Lower leg skin (tissue), 4 donors: ENCODE results near the gene HOXD10. TPM values are rescaled to one million over a fixed set of nuclear protein-coding genes. Genes with fewer than 3 reads are reported as not detected.

Experiments
- DNase-seq, 2 donors: peaks; one replicate each; pipeline ENCODE4 v3.0.0-alpha.2; 2019; ENCODE audit warnings: low spot score in 2 of 2
- H3K4me3 ChIP-seq: fragments of 200-600 bp; sonication (generic); 2 replicates; pipeline ENCODE4 v1.5.1; 2017; ENCODE audit warnings: mild to moderate bottlenecking, low read depth; ENCODE audit not compliant: poor library complexity, severe bottlenecking
- CTCF ChIP-seq, 3 donors: fragments of 450-650 bp; IDR thresholded peaks; one replicate each; pipeline ENCODE4 v1.5.1; 2016; ENCODE audit warnings: antibody characterized with exemption in 3 of 3, mild to moderate bottlenecking in 3 of 3, moderate library complexity in 2 of 3
- POLR2A ChIP-seq, 2 donors: fragments of 450-650 bp; IDR thresholded peaks; one replicate each; pipeline ENCODE4 v1.6.1; 2016 to 2017; ENCODE audit warnings: antibody characterized with exemption in 2 of 2, mild to moderate bottlenecking in 1 of 2, moderate library complexity in 1 of 2
- WGBS, 2 donors: methylation state at CpG; one replicate each; pipeline ENCODE4 v1.1.5; 2018; 5-methylcytosine and 5-hydroxymethylcytosine counted together
- intact Hi-C: fragments of 100-400 bp; cut with DNase I; formaldehyde crosslinking; loops from one replicate; pipeline ENCODE4 v1.15.0; 2023; ENCODE audit warnings: low total_unique reads
- total RNA-seq, 4 donors: library from RNA; depleted of rRNA; stranded (reverse); fragments of >200 nt; gene quantifications; one replicate each; pipeline ENCODE4 v1.1.0, GENCODE V29; 2016

Gene HOXD10
- total RNA-seq, 4 donors from 2014 or later = 0.29 to 3.1 (median 1.4) TPM; not detected in 1

- 7 to 15% methylated on average over 25 to 53 of the region's 70 CpGs for WGBS, 2 donors
- intact Hi-C loops = no loop called here
- DNase-seq = peak in 1 of 2 donors; percentile 82
- TF ChIP-seq POLR2A (IDR thresholded peaks at IDR 0.05) (no peak), CTCF (IDR thresholded peaks at IDR 0.05) (no peak)
- H3K4me3 ChIP-seq = no peak within 1 kb of the TSS
Measured at GRCh38 chr2:176099728-176100546, 16.6 kb upstream of the HOXD10 start, which contains the start of gene HOXD12. Gene HOXD12, plus strand, starts transcription at chr2:176099795. Its CDS starts 7 bp downstream, at chr2:176099802.

- DNase-seq = no peak
- no peak for TF ChIP-seq POLR2A (IDR thresholded peaks at IDR 0.05)
- TF ChIP-seq CTCF (IDR thresholded peaks at IDR 0.05) = no peak
- WGBS, 2 donors = 31 to 48% methylated on average over 23 to 28 of the region's 28 CpGs
- intact Hi-C loops = no loop called here
- no peak overlapping the region for H3K4me3 ChIP-seq
Measured at GRCh38 chr2:176100547-176101140, 15.9 kb upstream of the HOXD10 start.

- intact Hi-C loops = no loop called here
- no peak overlapping the region for H3K4me3 ChIP-seq
- 33 to 46% methylated on average over 2 of the region's 2 CpGs for WGBS, 2 donors
- DNase-seq = peak in 1 of 2 donors; percentile 37
- TF ChIP-seq POLR2A (IDR thresholded peaks at IDR 0.05) (no peak), CTCF (IDR thresholded peaks at IDR 0.05) (no peak)
Measured at GRCh38 chr2:176101216-176101830, 15.3 kb upstream of the HOXD10 start.

GRCh38 chr2:176101842-176102241 lies 14.7 kb upstream of the HOXD10 start:
- intact Hi-C loops = no loop called here
- 56 to 71% methylated on average over 4 to 5 of the region's 5 CpGs for WGBS, 2 donors
- no peak overlapping the region for H3K4me3 ChIP-seq
- TF ChIP-seq POLR2A (IDR thresholded peaks at IDR 0.05) = no peak
- no peak for TF ChIP-seq CTCF (IDR thresholded peaks at IDR 0.05)
- peak in 1 of 2 donors; percentile 68 for DNase-seq

GRCh38 chr2:176102309-176102866 lies 14.2 kb upstream of the HOXD10 start:
- no peak for TF ChIP-seq CTCF (IDR thresholded peaks at IDR 0.05)
- no peak for TF ChIP-seq POLR2A (IDR thresholded peaks at IDR 0.05)
- H3K4me3 ChIP-seq = no peak overlapping the region
- intact Hi-C loops = no loop called here
- 47 to 61% methylated on average over 7 of the region's 7 CpGs for WGBS, 2 donors
- DNase-seq = no peak
